Measurements from ENCODE around the gene FOSB. TPM values are rescaled to one million over a fixed set of nuclear protein-coding genes. Genes with fewer than 3 reads are reported as not detected.

Gene FOSB
- total and polyA plus RNA-seq, 9 of the 15 experiments (the other 6 are each of a cell fraction or from before 2014, with no cell fraction given) = 0.11 to 2.7 (median 0.73) TPM

DNA sequence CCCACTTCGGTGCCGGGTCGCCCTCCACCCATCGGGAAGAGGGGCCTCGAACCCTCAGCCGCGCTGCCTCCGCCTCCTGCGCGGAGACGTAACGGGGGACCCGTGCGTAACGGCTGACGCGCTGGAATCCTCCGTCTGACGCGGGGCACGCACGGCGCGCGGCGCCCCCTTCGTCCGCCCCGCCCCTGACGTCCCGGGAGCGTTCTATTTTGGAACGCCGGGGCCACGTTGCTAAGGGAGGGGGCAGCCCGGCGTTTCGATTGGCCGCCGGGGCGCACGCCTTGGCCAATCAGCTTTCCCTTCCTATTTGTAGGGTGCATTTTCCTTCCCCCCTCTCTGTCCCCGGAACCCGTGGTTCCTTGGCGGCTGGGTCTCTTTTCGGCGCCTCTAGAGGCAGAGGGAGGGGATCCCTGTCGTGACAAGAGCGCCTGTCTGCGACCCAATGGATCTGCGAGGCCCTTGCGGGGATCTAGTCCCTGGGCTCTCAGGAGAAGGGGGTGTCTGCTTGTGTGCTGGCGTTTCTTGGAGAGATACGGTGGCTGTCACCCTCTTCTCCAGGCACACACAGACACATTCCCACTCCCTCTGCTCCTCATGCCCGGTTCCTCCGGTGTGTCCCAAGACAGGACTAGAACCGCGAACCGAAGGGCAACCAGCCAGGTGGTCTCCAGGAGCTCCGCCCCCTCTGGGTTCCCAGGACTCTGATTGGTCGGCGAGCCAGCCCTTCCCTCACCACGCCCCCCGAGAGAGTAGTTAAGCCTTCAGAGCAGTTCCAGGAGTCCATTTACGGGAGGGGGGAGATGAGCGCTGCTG is 1.5 kb downstream of the FOSB start (continued):
- TF ChIP-seq ZNF282 (CRISPR knock-in tag; IDR thresholded peaks at IDR 0.05) = no peak
- TF ChIP-seq, protein P1, sequence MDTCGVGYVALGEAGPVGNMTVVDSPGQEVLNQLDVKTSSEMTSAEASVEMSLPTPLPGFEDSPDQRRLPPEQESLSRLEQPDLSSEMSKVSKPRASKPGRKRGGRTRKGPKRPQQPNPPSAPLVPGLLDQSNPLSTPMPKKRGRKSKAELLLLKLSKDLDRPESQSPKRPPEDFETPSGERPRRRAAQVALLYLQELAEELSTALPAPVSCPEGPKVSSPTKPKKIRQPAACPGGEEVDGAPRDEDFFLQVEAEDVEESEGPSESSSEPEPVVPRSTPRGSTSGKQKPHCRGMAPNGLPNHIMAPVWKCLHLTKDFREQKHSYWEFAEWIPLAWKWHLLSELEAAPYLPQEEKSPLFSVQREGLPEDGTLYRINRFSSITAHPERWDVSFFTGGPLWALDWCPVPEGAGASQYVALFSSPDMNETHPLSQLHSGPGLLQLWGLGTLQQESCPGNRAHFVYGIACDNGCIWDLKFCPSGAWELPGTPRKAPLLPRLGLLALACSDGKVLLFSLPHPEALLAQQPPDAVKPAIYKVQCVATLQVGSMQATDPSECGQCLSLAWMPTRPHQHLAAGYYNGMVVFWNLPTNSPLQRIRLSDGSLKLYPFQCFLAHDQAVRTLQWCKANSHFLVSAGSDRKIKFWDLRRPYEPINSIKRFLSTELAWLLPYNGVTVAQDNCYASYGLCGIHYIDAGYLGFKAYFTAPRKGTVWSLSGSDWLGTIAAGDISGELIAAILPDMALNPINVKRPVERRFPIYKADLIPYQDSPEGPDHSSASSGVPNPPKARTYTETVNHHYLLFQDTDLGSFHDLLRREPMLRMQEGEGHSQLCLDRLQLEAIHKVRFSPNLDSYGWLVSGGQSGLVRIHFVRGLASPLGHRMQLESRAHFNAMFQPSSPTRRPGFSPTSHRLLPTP (IDR thresholded peaks at IDR 0.05; ENCODE audit: borderline replicate concordance, extremely low read depth, insufficient read length) = peak; percentile 78
- peak; percentile 64 for TF ChIP-seq TAF1 (IDR thresholded peaks at IDR 0.05; ENCODE audit: control insufficient read depth, extremely low read depth, insufficient read depth, low read length, severe bottlenecking)
- 0 out of 2 replicates have a peak, but pooled peaks have one; percentile 17 for TF ChIP-seq SIN3B (IDR thresholded peaks at IDR 0.05; ENCODE audit: low read depth)
- TF ChIP-seq NR2F6 (CRISPR knock-in tag; IDR thresholded peaks at IDR 0.05) = no peak
- peak; percentile 44; the same call in 1 of the 2 replicates for TF ChIP-seq DPF2 (IDR thresholded peaks at IDR 0.05)
- no peak for TF ChIP-seq ZNF764 (CRISPR knock-in tag; IDR thresholded peaks at IDR 0.05; ENCODE audit: low read depth)
- peak; percentile 70; the same call in 1 of the 2 replicates for TF ChIP-seq FOXK1 (CRISPR knock-in tag; IDR thresholded peaks at IDR 0.05; ENCODE audit: borderline replicate concordance)
- TF ChIP-seq, protein P2, sequence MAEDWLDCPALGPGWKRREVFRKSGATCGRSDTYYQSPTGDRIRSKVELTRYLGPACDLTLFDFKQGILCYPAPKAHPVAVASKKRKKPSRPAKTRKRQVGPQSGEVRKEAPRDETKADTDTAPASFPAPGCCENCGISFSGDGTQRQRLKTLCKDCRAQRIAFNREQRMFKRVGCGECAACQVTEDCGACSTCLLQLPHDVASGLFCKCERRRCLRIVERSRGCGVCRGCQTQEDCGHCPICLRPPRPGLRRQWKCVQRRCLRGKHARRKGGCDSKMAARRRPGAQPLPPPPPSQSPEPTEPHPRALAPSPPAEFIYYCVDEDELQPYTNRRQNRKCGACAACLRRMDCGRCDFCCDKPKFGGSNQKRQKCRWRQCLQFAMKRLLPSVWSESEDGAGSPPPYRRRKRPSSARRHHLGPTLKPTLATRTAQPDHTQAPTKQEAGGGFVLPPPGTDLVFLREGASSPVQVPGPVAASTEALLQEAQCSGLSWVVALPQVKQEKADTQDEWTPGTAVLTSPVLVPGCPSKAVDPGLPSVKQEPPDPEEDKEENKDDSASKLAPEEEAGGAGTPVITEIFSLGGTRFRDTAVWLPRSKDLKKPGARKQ (CRISPR knock-in tag; IDR thresholded peaks at IDR 0.05) = no peak
- no peak for TF ChIP-seq SMAD3 (CRISPR knock-in tag; conservative IDR thresholded peaks at IDR 0.05)
- TF ChIP-seq MCM5 (IDR thresholded peaks at IDR 0.05; ENCODE audit: low read depth) = no peak
- TF ChIP-seq KLF1 (tag; IDR thresholded peaks at IDR 0.05) = 0 out of 2 replicates have a peak, but pooled peaks have one; percentile 51
- TF ChIP-seq, protein P3, sequence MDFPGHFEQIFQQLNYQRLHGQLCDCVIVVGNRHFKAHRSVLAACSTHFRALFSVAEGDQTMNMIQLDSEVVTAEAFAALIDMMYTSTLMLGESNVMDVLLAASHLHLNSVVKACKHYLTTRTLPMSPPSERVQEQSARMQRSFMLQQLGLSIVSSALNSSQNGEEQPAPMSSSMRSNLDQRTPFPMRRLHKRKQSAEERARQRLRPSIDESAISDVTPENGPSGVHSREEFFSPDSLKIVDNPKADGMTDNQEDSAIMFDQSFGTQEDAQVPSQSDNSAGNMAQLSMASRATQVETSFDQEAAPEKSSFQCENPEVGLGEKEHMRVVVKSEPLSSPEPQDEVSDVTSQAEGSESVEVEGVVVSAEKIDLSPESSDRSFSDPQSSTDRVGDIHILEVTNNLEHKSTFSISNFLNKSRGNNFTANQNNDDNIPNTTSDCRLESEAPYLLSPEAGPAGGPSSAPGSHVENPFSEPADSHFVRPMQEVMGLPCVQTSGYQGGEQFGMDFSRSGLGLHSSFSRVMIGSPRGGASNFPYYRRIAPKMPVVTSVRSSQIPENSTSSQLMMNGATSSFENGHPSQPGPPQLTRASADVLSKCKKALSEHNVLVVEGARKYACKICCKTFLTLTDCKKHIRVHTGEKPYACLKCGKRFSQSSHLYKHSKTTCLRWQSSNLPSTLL (IDR thresholded peaks at IDR 0.05) = peak; percentile 95
- TF ChIP-seq NR2C1 (IDR thresholded peaks at IDR 0.05) = no peak
- no peak for TF ChIP-seq NR2C1 (tag; IDR thresholded peaks at IDR 0.05)
- peak; percentile 48 for TF ChIP-seq BRD9 (IDR thresholded peaks at IDR 0.05; ENCODE audit: low read depth, partially characterized antibody)
- TF ChIP-seq, protein P4, sequence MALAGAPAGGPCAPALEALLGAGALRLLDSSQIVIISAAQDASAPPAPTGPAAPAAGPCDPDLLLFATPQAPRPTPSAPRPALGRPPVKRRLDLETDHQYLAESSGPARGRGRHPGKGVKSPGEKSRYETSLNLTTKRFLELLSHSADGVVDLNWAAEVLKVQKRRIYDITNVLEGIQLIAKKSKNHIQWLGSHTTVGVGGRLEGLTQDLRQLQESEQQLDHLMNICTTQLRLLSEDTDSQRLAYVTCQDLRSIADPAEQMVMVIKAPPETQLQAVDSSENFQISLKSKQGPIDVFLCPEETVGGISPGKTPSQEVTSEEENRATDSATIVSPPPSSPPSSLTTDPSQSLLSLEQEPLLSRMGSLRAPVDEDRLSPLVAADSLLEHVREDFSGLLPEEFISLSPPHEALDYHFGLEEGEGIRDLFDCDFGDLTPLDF (CRISPR knock-in tag; IDR thresholded peaks at IDR 0.05) = peak; percentile 35; the same call in 1 of the 2 replicates
- no peak for TF ChIP-seq NBN (IDR thresholded peaks at IDR 0.05; ENCODE audit: low read depth)
- TF ChIP-seq, protein P5, sequence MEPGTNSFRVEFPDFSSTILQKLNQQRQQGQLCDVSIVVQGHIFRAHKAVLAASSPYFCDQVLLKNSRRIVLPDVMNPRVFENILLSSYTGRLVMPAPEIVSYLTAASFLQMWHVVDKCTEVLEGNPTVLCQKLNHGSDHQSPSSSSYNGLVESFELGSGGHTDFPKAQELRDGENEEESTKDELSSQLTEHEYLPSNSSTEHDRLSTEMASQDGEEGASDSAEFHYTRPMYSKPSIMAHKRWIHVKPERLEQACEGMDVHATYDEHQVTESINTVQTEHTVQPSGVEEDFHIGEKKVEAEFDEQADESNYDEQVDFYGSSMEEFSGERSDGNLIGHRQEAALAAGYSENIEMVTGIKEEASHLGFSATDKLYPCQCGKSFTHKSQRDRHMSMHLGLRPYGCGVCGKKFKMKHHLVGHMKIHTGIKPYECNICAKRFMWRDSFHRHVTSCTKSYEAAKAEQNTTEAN (CRISPR knock-in tag; IDR thresholded peaks at IDR 0.05) = 0 out of 2 replicates have a peak, but pooled peaks have one; percentile 60
